PC-3 (cell line): Measurements from ENCODE around the gene NEBL.

Experiments
- EZH2 ChIP-seq: fragments of 300-600 bp; sonication (generic); IDR thresholded peaks from one replicate; pipeline ENCODE4 v1.6.1; 2017; ENCODE audit warnings: antibody characterized with exemption, mild to moderate bottlenecking, low read length; ENCODE audit not compliant: unreplicated experiment
- EZH2phosphoT487 ChIP-seq: fragments of 300-600 bp; sonication (generic); IDR thresholded peaks from 2 replicates; pipeline ENCODE4 v1.6.1; 2018; ENCODE audit warnings: mild to moderate bottlenecking, antibody characterized with exemption, low read length, borderline replicate concordance
- TF ChIP-seq, protein P1 (sequence below): fragments of 300-600 bp; sonication (generic); conservative IDR thresholded peaks from 2 replicates; pipeline ENCODE4 v1.5.1; 2017; ENCODE audit warnings: antibody characterized with exemption, low read depth, mild to moderate bottlenecking, low read length

DNA sequence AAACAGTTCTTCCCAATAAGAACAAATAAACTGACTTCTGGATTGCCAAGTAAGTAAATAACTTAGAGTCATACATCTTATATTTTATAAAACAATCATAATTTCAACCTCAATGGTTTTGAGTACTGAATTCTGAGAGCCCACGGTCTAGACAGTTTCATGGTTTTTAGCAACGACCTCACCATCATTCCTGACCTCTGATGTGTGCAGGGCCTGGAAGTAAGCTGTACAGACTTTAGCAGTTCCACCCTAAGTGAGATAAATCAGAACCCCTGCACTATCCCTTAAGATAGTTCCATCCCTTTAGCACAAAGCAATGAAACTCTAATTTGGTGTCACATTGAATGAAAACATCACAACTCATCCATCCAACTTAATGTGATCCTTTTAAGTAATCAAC is 86.0 kb downstream of the NEBL start:
- TF ChIP-seq, protein P1, sequence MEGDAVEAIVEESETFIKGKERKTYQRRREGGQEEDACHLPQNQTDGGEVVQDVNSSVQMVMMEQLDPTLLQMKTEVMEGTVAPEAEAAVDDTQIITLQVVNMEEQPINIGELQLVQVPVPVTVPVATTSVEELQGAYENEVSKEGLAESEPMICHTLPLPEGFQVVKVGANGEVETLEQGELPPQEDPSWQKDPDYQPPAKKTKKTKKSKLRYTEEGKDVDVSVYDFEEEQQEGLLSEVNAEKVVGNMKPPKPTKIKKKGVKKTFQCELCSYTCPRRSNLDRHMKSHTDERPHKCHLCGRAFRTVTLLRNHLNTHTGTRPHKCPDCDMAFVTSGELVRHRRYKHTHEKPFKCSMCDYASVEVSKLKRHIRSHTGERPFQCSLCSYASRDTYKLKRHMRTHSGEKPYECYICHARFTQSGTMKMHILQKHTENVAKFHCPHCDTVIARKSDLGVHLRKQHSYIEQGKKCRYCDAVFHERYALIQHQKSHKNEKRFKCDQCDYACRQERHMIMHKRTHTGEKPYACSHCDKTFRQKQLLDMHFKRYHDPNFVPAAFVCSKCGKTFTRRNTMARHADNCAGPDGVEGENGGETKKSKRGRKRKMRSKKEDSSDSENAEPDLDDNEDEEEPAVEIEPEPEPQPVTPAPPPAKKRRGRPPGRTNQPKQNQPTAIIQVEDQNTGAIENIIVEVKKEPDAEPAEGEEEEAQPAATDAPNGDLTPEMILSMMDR = no peak
- TF ChIP-seq EZH2 = no peak
- TF ChIP-seq EZH2phosphoT487 = no peak
